NT2/D1 (cell line): Measurements from ENCODE around the gene MAP3K6.

ENCODE experiments used
- SUZ12 ChIP-seq: IDR thresholded peaks from 2 replicates; pipeline ENCODE4 v1.6.1; 2011; ENCODE audit not compliant: insufficient read length, insufficient read depth; ENCODE audit errors: extremely low read depth
- YY1 ChIP-seq: IDR thresholded peaks from 2 replicates; pipeline ENCODE4 v1.6.1; 2011; ENCODE audit not compliant: insufficient read length, insufficient read depth
- ZNF274 ChIP-seq: IDR thresholded peaks from 2 replicates; pipeline ENCODE4 v1.6.1; 2011; ENCODE audit warnings: mild to moderate bottlenecking, low read depth, low read length

DNA sequence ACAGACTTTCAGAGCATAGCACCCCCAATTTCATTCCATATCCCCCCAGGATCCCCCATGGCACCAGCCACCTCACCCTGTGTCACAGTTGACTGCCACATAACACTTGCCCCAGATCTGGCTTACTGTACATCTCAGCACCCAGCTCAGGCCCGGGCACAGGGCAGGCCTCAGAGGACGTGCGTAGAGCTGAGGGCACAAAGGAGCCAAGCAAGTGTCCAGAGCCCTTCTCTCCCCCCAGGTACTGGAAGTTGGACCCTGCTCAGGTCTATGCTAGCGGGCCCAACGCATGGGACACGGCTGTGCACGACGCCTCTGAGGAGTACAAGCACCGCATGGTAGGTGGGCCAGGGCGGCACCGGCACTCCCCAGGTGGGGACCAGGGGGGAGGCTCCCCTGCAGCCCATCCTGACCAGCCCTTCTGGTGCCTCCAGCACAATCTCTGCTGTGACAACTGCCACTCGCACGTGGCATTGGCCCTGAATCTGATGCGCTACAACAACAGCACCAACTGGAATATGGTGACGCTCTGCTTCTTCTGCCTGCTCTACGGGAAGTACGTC, 33.0 kb downstream of the MAP3K6 start:
- TF ChIP-seq ZNF274 (no peak), YY1 (no peak), SUZ12 (no peak)
